Caco-2 (cell line): Measurements from ENCODE around the gene MUC6. TPM values are rescaled to one million over a fixed set of nuclear protein-coding genes. Genes with fewer than 3 reads are reported as not detected.

ENCODE experiments used
- BruUV-seq: library from RNA; stranded (reverse); fragments of 400-500 nt; replicated peaks from 2 replicates; lab custom pipeline; 2021; lab: Mats Ljungman, UMichigan
- CTCF ChIA-PET: fragments of 300-600 bp; sonication (Branson Sonifier 250); formaldehyde crosslinking; loops from one replicate; lab custom pipeline; 2022; ENCODE audit warnings: antibody characterized with exemption; lab: Charles Lee
- POLR2A ChIA-PET: fragments of 300-600 bp; sonication (Branson Sonifier 250); formaldehyde crosslinking; loops from one replicate; lab custom pipeline; 2022; ENCODE audit warnings: antibody characterized with exemption; lab: Charles Lee
- DNase-seq, 2 experiments: peaks; one replicate each; pipeline versions ENCODE4 v3.0.0 to v3.0.0-alpha.2; 2020 to 2022
- H3K27me3 ChIP-seq: replicated peaks from 2 replicates; pipeline ENCODE4 v1.6.0; 2011; ENCODE audit warnings: low read length; ENCODE audit not compliant: control insufficient read depth, insufficient read depth
- H3K36me3 ChIP-seq: 2 replicates; pipeline ENCODE4 v1.5.1; 2011; ENCODE audit warnings: low read length; ENCODE audit not compliant: control insufficient read depth, insufficient read depth
- H3K4me1 ChIP-seq: fragments of 250-450 bp; sonication (Bioruptor Pico); 2 replicates; pipeline ENCODE4 v1.5.1; 2020; ENCODE audit warnings: mild to moderate bottlenecking
- H3K4me3 ChIP-seq: 2 replicates; pipeline ENCODE4 v1.5.1; 2011; ENCODE audit warnings: low read depth, mild to moderate bottlenecking, control low read depth, low read length
- H3K9me3 ChIP-seq: fragments of 250-450 bp; sonication (Bioruptor Pico); 2 replicates; pipeline ENCODE4 v1.5.1; 2020; ENCODE audit warnings: mild to moderate bottlenecking, moderate library complexity
- H3K27ac Mint-ChIP-seq: one replicate; pipeline ENCODE4 v1.8.0; 2022; ENCODE audit warnings: mixed read lengths; ENCODE audit not compliant: unreplicated experiment
- H3K27me3 Mint-ChIP-seq: one replicate; pipeline ENCODE4 v1.8.0; 2022; ENCODE audit warnings: mixed read lengths; ENCODE audit not compliant: insufficient read depth, unreplicated experiment
- H3K36me3 Mint-ChIP-seq: one replicate; pipeline ENCODE4 v1.8.0; 2022; ENCODE audit warnings: mild to moderate bottlenecking, mixed read lengths; ENCODE audit not compliant: insufficient read depth, unreplicated experiment
- H3K4me1 Mint-ChIP-seq: one replicate; pipeline ENCODE4 v1.8.0; 2022; ENCODE audit warnings: low read depth, mixed read lengths; ENCODE audit not compliant: unreplicated experiment
- H3K4me3 Mint-ChIP-seq: one replicate; pipeline ENCODE4 v1.8.0; 2022; ENCODE audit warnings: mild to moderate bottlenecking, moderate library complexity, mixed read lengths; ENCODE audit not compliant: unreplicated experiment
- H3K9me3 Mint-ChIP-seq: one replicate; pipeline ENCODE4 v1.8.0; 2022; ENCODE audit warnings: mixed read lengths; ENCODE audit not compliant: unreplicated experiment
- CTCF ChIP-seq, 2 experiments: fragments of 200-600 bp in 1 of 2; IDR thresholded peaks; 1 replicate in 1 of 2; 2 replicates in 1 of 2; pipeline versions ENCODE4 v1.5.1 to v1.8.0; 2011 to 2022; ENCODE audit warnings: antibody characterized with exemption in 1 of 2, control low read depth in 1 of 2, inconsistent platforms in 1 of 2, low read depth in 1 of 2, low read length in 1 of 2, mild to moderate bottlenecking in 1 of 2, moderate library complexity in 1 of 2; ENCODE audit not compliant: insufficient read depth in 1 of 2, severe bottlenecking in 1 of 2, unreplicated experiment in 1 of 2
- intact Hi-C: fragments of 100-400 bp; cut with micrococcal nuclease; formaldehyde crosslinking; loops from one replicate; pipeline ENCODE4 v1.10.0; 2022; ENCODE audit not compliant: unreplicated experiment
- total RNA-seq: library from RNA; stranded (reverse); gene quantifications from 2 replicates; pipeline ENCODE4 v1.2.3, GENCODE V29; 2022

MUC6 gene
- total RNA-seq, 1 experiment from 2014 or later, result not detected

- Mint-ChIP-seq H3K27me3 (no peaks in the 10 kb centered on the region), H3K36me3 (peaks cover 12% of the 10 kb centered on the region), H3K4me3 (no peak overlapping the region), H3K27ac (peak overlapping the region; percentile 28), H3K4me1 (no peaks in the 10 kb centered on the region), H3K9me3 (no peaks in the 10 kb centered on the region)
- H3K27me3 ChIP-seq, result no peaks in the 10 kb centered on the region
- H3K9me3 ChIP-seq, result no peaks in the 10 kb centered on the region
- CTCF ChIA-PET, result no interaction called here
- H3K36me3 ChIP-seq, result no peaks in the 10 kb centered on the region
- no TSS peak for BruUV-seq
- TF ChIP-seq CTCF (IDR thresholded peaks at IDR 0.05; ENCODE audit: insufficient read depth in 1 of 2, low read depth in 1 of 2, low read length in 1 of 2, severe bottlenecking in 1 of 2, unreplicated experiment in 1 of 2), result no peak
- no peaks in the 10 kb centered on the region for H3K4me1 ChIP-seq
- POLR2A ChIA-PET, result no interaction called here
- DNase-seq, result no peak
- intact Hi-C loops, result no loop called here
- H3K4me3 ChIP-seq, result no peak overlapping the region
Observed at GRCh38 chr11:1028616-1029015, 7.9 kb downstream of the MUC6 start.

GRCh38 chr11:1028291-1028540, 8.3 kb downstream of the MUC6 start:
- no TSS peak for BruUV-seq
- Mint-ChIP-seq H3K27me3 (no peaks in the 10 kb centered on the region), H3K27ac (peak overlapping the region; percentile 28), H3K9me3 (no peaks in the 10 kb centered on the region), H3K4me1 (no peaks in the 10 kb centered on the region), H3K4me3 (no peak overlapping the region), H3K36me3 (peaks cover 8% of the 10 kb centered on the region)
- no peak for TF ChIP-seq CTCF (IDR thresholded peaks at IDR 0.05; ENCODE audit: insufficient read depth in 1 of 2, low read depth in 1 of 2, low read length in 1 of 2, severe bottlenecking in 1 of 2, unreplicated experiment in 1 of 2)
- H3K4me1 ChIP-seq, result no peaks in the 10 kb centered on the region
- intact Hi-C loops, result no loop called here
- H3K27me3 ChIP-seq, result no peaks in the 10 kb centered on the region
- no peaks in the 10 kb centered on the region for H3K36me3 ChIP-seq
- CTCF ChIA-PET, result no interaction called here
- H3K9me3 ChIP-seq, result no peaks in the 10 kb centered on the region
- H3K4me3 ChIP-seq, result no peak overlapping the region
- POLR2A ChIA-PET, result no interaction called here
- no peak for DNase-seq

- Mint-ChIP-seq H3K4me1 (no peaks in the 10 kb centered on the region), H3K27me3 (no peaks in the 10 kb centered on the region), H3K4me3 (no peak overlapping the region), H3K9me3 (no peaks in the 10 kb centered on the region), H3K27ac (peak overlapping the region; percentile 28), H3K36me3 (peaks cover 7% of the 10 kb centered on the region)
- no peaks in the 10 kb centered on the region for H3K4me1 ChIP-seq
- no peaks in the 10 kb centered on the region for H3K27me3 ChIP-seq
- H3K4me3 ChIP-seq, result no peak overlapping the region
- ChIA-PET POLR2A (no interaction called here), CTCF (no interaction called here)
- H3K9me3 ChIP-seq, result no peaks in the 10 kb centered on the region
- no peak for TF ChIP-seq CTCF (IDR thresholded peaks at IDR 0.05; ENCODE audit: insufficient read depth in 1 of 2, low read depth in 1 of 2, low read length in 1 of 2, severe bottlenecking in 1 of 2, unreplicated experiment in 1 of 2)
- no TSS peak for BruUV-seq
- intact Hi-C loops, result no loop called here
- DNase-seq, result no peak
- no peaks in the 10 kb centered on the region for H3K36me3 ChIP-seq
Observed at GRCh38 chr11:1027483-1028290, 8.8 kb downstream of the MUC6 start.
